ENCODE data around the gene HHLA2. TPM values are rescaled to one million over a fixed set of nuclear protein-coding genes. Genes with fewer than 3 reads are reported as not detected.
A peak's percentile ranks its signal among the peaks of the same experiment; 100 is the strongest.

Gene HHLA2
- total RNA-seq, 1 donor from 2014 or later = not detected

GRCh38 chr3:108333961-108334360 lies 37.6 kb downstream of the HHLA2 start:
- FAIRE-seq = no peak
- H3K36me3 ChIP-seq (ENCODE audit: control insufficient read depth, insufficient read depth, low read length) = no peaks in the 10 kb centered on the region
- DNase-seq (ENCODE audit: low read depth) = no peak
- TF ChIP-seq CTCF (IDR thresholded peaks at IDR 0.05; ENCODE audit: insufficient read depth, low read length, severe bottlenecking) = no peak
- H3K27me3 ChIP-seq (ENCODE audit: control insufficient read depth, insufficient read depth, low read length) = no peaks in the 10 kb centered on the region
- no peak overlapping the region for H3K4me3 ChIP-seq (ENCODE audit: low read depth, low read length)

GRCh38 chr3:108334701-108335100 lies 38.4 kb downstream of the HHLA2 start:
- FAIRE-seq (no peak), DNase-seq (ENCODE audit: low read depth) (peak; percentile 45)
- H3K36me3 ChIP-seq (ENCODE audit: control insufficient read depth, insufficient read depth, low read length) = no peaks in the 10 kb centered on the region
- no peak overlapping the region for H3K4me3 ChIP-seq (ENCODE audit: low read depth, low read length)
- no peak for TF ChIP-seq CTCF (IDR thresholded peaks at IDR 0.05; ENCODE audit: insufficient read depth, low read length, severe bottlenecking)
- no peaks in the 10 kb centered on the region for H3K27me3 ChIP-seq (ENCODE audit: control insufficient read depth, insufficient read depth, low read length)

- Histone ChIP-seq H3K36me3 (ENCODE audit: control insufficient read depth, insufficient read depth, low read length) (no peaks in the 10 kb centered on the region), H3K4me3 (ENCODE audit: low read depth, low read length) (no peak overlapping the region), H3K27me3 (ENCODE audit: control insufficient read depth, insufficient read depth, low read length) (no peaks in the 10 kb centered on the region)
- no peak for DNase-seq (ENCODE audit: low read depth)
- FAIRE-seq = no peak
- no peak for TF ChIP-seq CTCF (IDR thresholded peaks at IDR 0.05; ENCODE audit: insufficient read depth, low read length, severe bottlenecking)
Observed at GRCh38 chr3:108338901-108339545, 42.7 kb downstream of the HHLA2 start.

GRCh38 chr3:108341911-108342310 lies 45.6 kb downstream of the HHLA2 start:
- no peak for FAIRE-seq
- no peak overlapping the region for H3K4me3 ChIP-seq (ENCODE audit: low read depth, low read length)
- H3K36me3 ChIP-seq (ENCODE audit: control insufficient read depth, insufficient read depth, low read length) = no peaks in the 10 kb centered on the region
- no peak for TF ChIP-seq CTCF (IDR thresholded peaks at IDR 0.05; ENCODE audit: insufficient read depth, low read length, severe bottlenecking)
- DNase-seq (ENCODE audit: low read depth) = no peak
- H3K27me3 ChIP-seq (ENCODE audit: control insufficient read depth, insufficient read depth, low read length) = no peaks in the 10 kb centered on the region

- Histone ChIP-seq H3K4me3 (ENCODE audit: low read depth, low read length) (no peak overlapping the region), H3K27me3 (ENCODE audit: control insufficient read depth, insufficient read depth, low read length) (no peaks in the 10 kb centered on the region), H3K36me3 (ENCODE audit: control insufficient read depth, insufficient read depth, low read length) (no peaks in the 10 kb centered on the region)
- FAIRE-seq = no peak
- no peak for TF ChIP-seq CTCF (IDR thresholded peaks at IDR 0.05; ENCODE audit: insufficient read depth, low read length, severe bottlenecking)
- peak; percentile 47 for DNase-seq (ENCODE audit: low read depth)
Observed at GRCh38 chr3:108342837-108343486, 46.6 kb downstream of the HHLA2 start.

Data from bronchial epithelial cell (primary cell).